NCI-H1048 (cell line): Measurements from ENCODE around the gene CALML6.

Source experiments
- DNase-seq: peaks from one replicate; lab custom pipeline; 2025; lab: John Stamatoyannopoulos, UW

The CALML6 gene

DNA sequence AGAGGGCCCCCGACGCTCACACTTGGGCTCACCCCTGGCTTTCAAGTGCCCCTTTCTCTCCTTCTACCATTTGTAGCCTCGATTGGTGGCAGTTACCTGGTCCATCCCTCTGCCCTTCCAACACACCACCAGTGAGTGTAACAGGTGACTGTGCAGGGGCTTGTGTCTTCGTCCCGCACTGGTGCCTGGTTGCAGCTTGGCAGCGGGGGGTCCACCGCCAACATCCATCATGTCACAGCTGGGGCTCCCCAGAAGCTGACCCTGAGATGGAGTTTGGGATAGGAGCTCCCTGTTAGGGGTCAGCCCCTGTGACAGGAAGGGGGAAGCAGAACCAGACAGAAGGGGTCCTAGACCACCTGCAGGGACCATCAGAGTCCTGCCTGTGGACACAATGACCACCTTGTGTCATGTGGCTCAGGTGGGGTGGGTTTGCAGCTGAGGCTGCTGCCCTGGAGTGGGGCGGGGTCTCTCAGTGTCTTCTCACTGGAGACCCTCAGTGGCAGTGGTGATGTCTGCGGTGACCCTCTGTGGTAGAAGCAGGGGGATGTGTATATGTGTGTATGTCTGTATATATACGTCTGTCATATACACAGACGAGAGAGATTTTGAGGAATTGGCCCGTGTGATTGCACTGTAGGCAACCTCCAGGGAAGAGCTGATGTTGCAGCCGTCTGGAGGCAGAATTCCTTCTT, 3.6 kb upstream of the CALML6 start:
- no peak for DNase-seq

- DNase-seq: no peak
Measured at GRCh38 chr1:1914101-1914970, 724 bp upstream of the CALML6 start.

DNA sequence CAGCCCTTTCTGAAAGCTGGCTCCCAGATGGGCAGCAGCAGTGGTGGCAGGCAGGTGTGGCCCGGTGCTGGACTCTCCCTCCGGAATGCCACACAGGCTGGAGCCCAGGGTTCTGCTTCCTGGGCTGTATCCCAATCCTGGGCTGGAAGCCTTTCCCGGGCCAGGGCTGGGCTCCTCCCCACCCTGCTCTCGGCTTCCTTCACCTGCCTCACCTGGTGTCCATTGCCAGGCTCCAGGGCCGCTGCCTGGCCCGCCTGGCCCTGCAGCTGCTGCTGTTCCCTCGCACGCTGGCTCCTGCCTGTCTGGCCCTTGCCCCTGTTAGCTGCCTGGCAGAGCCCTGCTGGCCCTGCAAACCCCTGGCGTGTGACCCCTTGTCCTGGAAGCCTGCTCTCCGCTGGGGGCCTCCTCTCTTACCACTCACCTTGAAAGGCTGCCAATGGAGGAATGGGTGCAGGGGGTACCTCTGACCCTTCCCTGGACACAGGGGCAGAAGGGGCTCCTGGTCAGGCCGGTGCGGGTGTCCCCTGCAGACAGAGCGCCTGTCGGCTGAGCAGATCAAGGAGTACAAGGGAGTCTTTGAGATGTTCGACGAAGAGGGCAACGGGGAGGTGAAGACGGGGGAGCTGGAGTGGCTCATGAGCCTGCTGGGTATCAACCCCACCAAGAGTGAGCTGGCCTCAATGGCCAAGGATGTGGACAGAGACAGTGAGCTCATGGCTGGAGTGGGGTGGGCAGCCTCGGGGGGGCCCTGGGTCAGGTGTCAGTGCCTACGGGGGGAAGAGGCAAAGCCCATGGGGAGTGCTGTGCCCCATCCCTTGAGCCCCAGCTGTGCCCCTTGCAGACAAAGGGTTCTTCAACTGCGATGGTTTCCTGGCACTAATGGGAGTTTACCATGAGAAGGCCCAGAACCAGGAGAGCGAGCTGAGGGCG, 1.1 kb downstream of the CALML6 start:
- DNase-seq: no peak

GRCh38 chr1:1916851-1917251, 1.8 kb downstream of the CALML6 start:
- DNase-seq: no peak

DNA sequence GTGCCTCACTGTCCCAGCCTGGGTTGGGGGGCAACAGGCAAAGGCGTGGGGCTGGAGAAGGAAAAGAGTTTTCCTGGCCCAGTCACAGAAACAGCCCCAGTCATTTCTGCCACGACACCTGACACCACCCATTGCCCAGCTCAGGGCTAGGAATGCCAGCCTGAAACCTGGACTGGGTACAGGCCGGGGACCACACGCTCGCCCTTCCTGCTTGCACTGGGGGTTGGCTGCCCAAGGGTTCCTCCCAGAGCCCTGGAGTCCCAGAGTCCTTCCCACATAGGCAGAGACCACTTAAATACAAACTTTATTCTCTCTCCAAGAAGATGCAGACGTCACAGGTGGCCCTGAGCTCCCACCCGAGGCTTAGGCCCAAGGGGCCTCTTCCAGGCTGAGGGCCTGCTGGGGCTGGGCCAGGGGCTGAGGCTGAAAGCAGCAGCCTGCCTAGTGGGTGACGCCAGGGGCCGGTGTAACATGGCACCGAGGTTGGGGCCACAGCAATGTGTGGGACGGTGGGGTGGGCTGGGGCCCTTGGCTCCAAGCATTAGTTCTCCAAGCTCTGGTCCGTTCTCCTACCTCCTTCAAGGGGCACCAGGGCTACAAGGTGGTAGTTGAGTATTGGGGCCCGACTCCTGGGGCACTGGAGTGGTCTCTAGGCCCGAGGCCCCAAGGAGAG, 2.4 kb downstream of the CALML6 start:
- DNase-seq: no peak

- no peak for DNase-seq
Measured at GRCh38 chr1:1917995-1918900, 3.2 kb downstream of the CALML6 start.

DNA sequence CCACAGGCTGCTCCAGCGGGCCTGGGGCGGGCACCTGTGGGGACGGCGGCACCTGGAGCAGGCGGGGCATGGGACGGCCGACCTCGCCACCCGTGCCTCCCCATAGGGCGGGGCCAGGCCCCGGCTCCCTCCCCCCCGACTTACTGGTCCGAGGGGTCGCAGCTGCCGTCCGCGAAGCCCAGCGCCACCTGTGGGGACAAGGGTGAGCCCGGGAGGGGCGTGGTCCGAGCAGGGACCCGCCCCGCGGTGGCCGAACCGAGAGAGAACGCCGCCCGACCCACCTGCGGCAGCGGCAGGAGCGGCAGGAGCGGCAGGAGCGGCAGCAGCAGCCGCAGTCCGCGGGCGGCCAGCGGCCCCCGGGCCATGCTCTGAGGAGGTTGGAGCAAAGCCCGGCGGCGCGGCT, 3.8 kb downstream of the CALML6 start, which contains the start of gene TMEM52:
TSS of gene TMEM52 (minus strand) at position 379 of the 403 bp plus-strand sequence. CDS start at position 365, 14 bp downstream.
- DNase-seq: no peak

DNA sequence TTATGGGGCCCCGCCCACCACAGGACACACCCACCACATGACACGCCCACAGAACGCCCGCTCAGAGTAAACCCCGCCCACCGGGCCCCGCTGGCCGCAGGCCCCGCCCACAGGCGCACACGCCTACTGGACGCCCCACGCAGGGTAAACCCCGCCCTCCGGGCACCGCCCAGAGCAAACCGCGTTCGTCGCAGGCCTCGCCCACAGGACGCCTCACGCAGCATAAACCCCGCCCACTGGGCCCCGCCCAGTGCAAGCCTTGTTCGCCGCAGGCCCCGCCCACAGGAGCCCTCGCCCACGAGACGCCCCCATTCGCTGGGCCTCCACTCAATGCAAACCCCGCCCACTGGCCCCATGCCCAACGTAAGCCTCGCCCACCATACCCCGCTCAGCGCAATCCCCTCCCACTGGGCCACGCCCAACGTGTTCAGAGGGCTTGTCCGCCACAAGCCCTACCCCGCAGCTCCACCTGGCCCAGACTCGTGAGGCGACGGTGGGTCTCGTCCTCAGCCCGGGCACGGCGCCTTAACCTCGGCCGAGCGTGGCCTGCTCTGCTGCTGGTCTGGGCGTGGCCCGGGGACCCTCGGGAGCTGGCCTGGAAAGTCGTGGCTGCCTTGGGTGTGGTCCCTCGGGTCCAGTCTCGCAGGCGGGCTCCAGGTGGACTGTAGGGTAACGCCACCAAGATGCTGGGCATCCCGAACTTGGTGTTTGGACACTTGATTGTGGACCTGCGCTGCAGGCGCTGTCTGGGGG, 4.4 kb downstream of the CALML6 start:
- peak; percentile 96 for DNase-seq

- no peak for DNase-seq
Measured at GRCh38 chr1:1920057-1920607, 5.1 kb downstream of the CALML6 start.

DNA sequence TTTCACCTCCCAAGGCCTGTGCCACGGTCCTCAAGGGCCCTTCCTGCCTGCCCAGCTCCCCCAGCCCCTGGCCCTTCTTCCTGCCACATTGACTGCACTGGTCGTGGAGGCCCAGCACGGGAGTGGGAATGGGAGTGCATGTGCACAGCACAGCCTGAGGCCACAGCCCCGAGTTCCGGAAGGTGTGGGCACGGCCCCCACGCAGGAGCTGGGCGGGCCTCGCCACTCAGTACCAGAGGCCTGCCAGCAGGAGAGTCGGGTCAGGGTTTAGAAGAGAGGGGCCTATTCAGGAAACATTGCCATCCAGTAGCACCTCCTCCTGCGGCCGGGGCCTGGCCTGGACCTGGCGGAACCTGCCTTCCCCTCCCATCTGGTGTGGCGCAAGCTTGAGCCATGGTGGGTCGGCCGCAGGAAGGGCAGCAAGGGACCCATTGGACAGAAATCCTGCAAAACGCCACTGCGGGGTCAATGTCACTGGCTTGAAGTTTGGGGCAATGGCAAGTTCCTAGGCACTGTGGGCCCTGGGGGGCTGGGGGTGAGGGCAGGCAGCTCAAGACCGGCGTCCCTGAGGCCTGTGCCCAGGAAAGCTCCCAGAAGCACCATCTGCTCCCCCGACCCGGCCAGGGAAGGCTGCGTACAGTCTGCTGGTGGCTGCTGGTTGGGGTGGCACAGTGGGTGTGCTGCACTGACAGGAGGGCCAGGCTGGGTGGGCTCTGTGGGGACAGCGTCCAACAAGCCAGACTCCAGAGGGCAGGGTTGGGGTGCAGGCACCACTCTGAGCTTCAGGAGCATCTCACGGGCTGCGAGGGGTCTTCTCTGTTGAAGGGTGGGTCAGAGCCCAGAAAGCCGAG, 5.8 kb downstream of the CALML6 start:
- no peak for DNase-seq

DNA sequence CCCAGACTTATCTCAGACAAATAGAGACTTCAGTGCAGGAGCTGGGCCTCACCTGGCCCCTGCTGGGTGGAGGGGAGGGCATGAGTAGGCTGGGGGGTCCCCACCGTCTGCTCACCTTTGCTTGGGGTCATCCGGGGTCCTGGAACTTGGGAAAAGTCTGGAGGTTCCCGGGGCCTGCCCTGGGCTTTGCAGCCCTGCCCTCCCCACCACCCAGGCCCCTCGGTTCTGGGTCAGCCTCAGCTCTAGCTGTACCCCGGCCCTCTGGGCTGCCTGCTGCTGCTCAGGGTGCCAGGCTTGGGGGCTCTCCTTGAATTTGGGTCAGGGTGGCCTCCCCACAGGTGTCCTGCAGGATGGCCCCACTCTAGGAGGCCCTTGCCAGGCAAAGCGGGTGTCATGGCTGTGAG, 6.4 kb downstream of the CALML6 start:
- no peak for DNase-seq

DNA sequence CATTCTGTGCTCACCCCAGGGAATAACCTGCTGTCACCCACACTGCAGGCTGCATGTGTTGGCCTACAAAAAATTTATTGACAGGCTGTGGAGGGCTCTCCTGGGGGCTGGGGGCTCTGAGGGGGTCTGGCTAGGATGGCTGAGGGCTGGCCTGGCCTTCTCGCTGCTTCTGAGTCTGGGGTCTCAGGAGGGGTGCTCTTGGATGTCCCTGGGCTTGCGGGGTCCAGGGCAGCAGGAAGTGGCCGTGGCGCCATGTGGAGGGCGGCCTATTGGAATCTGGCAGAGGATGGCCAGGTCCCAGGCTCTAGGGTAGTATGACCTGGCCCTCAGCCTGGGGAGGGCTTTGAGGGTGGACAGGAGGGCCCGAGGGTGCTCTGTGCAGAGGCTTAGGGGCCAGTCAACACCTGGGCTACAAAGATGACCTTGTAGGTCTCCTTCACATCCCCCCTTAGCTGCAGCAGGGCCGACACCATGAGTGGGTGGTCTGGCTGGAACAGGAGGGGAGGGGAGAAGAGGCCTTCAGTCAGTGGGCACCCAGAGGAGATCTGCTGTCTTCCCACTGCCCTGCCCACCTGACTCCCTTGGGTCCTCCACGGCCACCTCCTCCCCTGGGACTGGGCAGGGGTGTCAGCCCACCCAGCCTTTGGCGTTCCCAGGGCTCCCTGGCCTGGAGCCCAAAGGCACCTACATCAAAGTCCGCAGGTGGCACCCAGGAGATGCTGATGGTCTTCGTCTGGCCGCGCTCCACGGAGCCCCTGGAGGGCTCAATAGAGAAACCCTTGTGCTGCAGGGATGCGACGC, 7.0 kb downstream of the CALML6 start:
- no peak for DNase-seq

DNA sequence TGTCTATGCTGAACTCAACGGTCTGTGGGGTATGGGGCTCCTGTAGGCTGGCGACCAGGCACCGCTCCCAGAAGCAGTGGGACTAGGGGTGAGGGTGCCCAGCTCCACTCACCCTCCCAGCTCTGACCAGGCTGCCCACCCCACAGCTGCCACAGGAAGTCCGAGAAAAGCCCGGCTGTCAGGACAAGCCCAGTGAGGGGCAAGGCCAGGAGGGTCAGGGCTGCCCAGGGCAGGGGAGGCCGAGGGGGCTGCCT, 7.6 kb downstream of the CALML6 start:
- DNase-seq: no peak

DNA sequence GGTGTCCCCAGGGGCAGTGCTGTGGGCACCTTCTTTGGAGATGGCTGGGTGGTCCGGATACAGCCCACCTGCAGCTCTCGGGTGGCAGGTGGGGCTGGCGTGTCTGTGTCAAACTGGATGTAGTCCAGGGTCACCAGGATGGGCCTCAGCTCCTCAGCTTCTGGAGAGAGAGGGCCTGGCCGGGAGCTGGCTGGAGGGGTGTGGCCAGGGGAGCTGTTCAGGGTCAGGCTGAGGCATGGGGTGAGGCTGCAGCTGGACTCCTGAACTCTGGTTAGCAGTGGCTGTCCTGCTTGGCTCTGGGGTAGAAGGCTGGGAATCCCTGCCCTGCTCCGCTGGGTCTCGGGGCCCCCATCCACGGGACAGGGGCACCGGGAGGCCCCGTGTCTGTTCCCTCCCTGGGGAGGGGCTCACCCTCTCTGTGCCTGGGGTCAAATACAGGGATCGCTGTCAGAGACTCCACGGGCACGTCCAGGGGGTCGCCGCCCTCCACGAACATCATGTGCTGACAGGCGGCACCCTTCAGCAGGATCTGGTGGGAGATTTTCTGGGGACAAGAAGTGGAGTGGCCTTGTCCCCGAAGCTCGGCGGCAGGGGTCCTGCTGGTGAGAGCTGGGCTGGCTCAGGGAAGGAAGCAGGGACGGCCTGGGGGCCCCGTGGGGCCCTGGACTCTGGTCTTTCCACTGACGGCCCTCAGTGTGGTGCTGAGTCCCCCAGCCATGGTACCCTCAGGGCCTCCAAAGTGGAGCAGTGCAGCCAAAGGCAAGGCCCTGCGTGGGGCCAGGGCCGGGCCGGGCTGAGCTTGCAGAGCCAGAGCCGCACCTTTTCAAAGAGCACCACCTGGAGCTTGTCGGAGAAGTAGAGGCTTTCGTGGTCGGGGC, 8.1 kb downstream of the CALML6 start:
- DNase-seq: no peak

DNA sequence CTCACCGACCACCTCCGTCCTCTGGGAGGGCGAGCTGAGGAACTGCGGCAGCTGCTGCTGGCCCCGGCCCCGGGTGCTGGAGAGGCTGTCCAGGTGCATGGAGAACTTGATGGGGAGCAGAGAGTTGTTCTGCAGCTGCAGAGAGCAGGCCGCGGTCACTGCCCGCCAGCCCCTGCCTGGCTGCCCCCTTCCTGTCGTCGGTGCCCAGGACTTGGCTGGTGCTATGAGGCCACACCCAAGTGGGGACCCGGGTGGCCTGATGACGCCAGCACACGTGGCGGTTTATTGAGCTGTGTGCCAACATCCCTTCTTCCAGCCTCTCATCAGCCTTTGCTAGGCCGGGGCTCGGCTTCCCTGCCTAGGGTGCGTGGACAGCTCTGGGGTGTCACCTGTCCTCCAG, 9.3 kb downstream of the CALML6 start:
- no peak for DNase-seq

- DNase-seq: no peak
Measured at GRCh38 chr1:1924849-1925248, 9.8 kb downstream of the CALML6 start.
